Uterus (tissue), 2 donors: ENCODE data around the gene ARPP21.

Source experiments
- POLR2A ChIP-seq, 2 donors: fragments of 450-650 bp; IDR thresholded peaks; one replicate each; pipeline ENCODE4 v1.6.1; 2016; ENCODE audit warnings: antibody characterized with exemption in 2 of 2, mild to moderate bottlenecking in 1 of 2, moderate library complexity in 1 of 2
- TF ChIP-seq, protein P1 (sequence below), 4 experiments: fragments of 200-600 bp in 2 of 4; fragments of 450-650 bp in 2 of 4; sonication (generic) in 2 of 4; IDR thresholded peaks; one replicate each; pipeline ENCODE4 v1.5.1; 2016 to 2019; ENCODE audit warnings: antibody characterized with exemption in 4 of 4, mild to moderate bottlenecking in 2 of 4, moderate library complexity in 1 of 4

DNA sequence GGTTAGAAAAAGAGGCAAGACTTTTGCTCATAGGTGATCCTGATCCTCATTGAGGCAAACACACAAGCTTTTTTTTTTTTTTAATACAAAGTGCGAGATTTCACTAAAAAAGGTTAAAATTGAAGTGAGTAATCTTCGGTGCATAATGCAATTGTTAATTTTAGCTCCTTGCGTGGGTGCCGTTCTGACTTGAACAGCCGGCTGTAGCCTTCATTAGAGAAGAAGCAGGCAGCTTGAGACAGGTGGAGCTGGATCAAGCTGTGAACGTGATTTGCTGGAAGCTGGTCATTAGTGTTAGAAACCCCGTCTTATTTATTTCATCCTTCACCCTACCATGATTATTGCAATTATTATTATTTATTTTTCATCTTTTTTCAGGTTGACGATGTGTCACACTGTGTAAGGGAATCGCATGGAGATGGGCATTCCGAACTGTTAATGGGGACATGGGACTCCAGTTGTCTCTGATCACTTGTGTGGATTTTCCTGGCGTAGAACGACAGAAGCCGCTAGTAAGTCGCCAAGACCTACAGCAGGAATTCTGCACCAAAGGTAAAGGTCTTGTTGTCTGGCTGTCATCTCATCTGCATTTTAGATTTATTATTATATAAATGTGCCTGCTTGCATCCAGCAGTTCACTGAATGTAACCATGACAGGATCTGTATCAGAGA, 40.2 kb downstream of the ARPP21 start:
- TF ChIP-seq, protein P1, sequence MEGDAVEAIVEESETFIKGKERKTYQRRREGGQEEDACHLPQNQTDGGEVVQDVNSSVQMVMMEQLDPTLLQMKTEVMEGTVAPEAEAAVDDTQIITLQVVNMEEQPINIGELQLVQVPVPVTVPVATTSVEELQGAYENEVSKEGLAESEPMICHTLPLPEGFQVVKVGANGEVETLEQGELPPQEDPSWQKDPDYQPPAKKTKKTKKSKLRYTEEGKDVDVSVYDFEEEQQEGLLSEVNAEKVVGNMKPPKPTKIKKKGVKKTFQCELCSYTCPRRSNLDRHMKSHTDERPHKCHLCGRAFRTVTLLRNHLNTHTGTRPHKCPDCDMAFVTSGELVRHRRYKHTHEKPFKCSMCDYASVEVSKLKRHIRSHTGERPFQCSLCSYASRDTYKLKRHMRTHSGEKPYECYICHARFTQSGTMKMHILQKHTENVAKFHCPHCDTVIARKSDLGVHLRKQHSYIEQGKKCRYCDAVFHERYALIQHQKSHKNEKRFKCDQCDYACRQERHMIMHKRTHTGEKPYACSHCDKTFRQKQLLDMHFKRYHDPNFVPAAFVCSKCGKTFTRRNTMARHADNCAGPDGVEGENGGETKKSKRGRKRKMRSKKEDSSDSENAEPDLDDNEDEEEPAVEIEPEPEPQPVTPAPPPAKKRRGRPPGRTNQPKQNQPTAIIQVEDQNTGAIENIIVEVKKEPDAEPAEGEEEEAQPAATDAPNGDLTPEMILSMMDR (IDR thresholded peaks at IDR 0.05), result no peak
- no peak for TF ChIP-seq POLR2A (IDR thresholded peaks at IDR 0.05)
